H1 (cell line): ENCODE results near the gene RINT1. TPM values are rescaled to one million over a fixed set of nuclear protein-coding genes. Genes with fewer than 3 reads are reported as not detected.

ENCODE experiments used
- CTCF ChIA-PET: fragments of 300-600 bp; sonication (Branson Sonifier 250); formaldehyde crosslinking; loops from one replicate; lab custom pipeline; 2021; ENCODE audit not compliant: partially characterized antibody; lab: Charles Lee
- POLR2A ChIA-PET: fragments of 300-600 bp; sonication (Branson Sonifier 250); formaldehyde crosslinking; loops from one replicate; lab custom pipeline; 2021; ENCODE audit warnings: inconsistent platforms; ENCODE audit not compliant: partially characterized antibody; lab: Charles Lee
- DNase-seq, 2 experiments: peaks; one replicate each; pipeline versions ENCODE4 v3.0.0 to v3.0.0-alpha.2; 2010 to 2022; ENCODE audit warnings: low spot score in 2 of 2, low read depth in 1 of 2, mixed read lengths in 1 of 2
- FAIRE-seq: peaks from 2 replicates; lab custom pipeline; 2011; peaks lifted over from hg19 to GRCh38; lab: Jason Lieb, UNC
- H2AFZ ChIP-seq: 2 replicates; pipeline ENCODE4 v1.8.1; 2012; ENCODE audit warnings: low read length, inconsistent platforms
- H2AK5ac ChIP-seq: 2 replicates; pipeline ENCODE4 v1.6.1; 2013; ENCODE audit warnings: low read depth, low read length
- H2BK120ac ChIP-seq: replicated peaks from 2 replicates; pipeline ENCODE3; 2013; ENCODE audit warnings: low read depth, low read length, inconsistent platforms
- H2BK12ac ChIP-seq: 2 replicates; pipeline ENCODE4 v1.6.1; 2013; ENCODE audit warnings: low read depth, low read length
- H2BK15ac ChIP-seq: 2 replicates; pipeline ENCODE4 v1.6.1; 2013; ENCODE audit warnings: low read length
- H2BK20ac ChIP-seq: 2 replicates; pipeline ENCODE4 v1.6.1; 2013; ENCODE audit warnings: low read length
- H2BK5ac ChIP-seq: 2 replicates; pipeline ENCODE4 v1.6.1; 2013; ENCODE audit warnings: low read depth, low read length
- H3K14ac ChIP-seq: 2 replicates; pipeline ENCODE4 v1.6.1; 2013; ENCODE audit warnings: inconsistent platforms; ENCODE audit not compliant: insufficient read length
- H3K18ac ChIP-seq: 2 replicates; pipeline ENCODE4 v1.6.1; 2013; ENCODE audit warnings: low read length; ENCODE audit errors: extremely low read depth
- H3K23ac ChIP-seq: 2 replicates; pipeline ENCODE4 v1.6.1; 2013; ENCODE audit warnings: inconsistent platforms; ENCODE audit not compliant: insufficient read length
- H3K23me2 ChIP-seq: 2 replicates; pipeline ENCODE4 v1.6.1; 2013; ENCODE audit warnings: low read depth, low read length
- H3K27ac ChIP-seq: 2 replicates; pipeline ENCODE4 v1.6.1; 2011; ENCODE audit warnings: low read depth, low read length, inconsistent platforms
- H3K27me3 ChIP-seq, 4 experiments: replicated peaks in 1 of 4; 1 replicate in 1 of 4; 2 replicates in 3 of 4; pipeline versions ENCODE4 v1.6.1 to v1.8.1; 2011 to 2013; ENCODE audit warnings: low read length in 3 of 4, mild to moderate bottlenecking in 3 of 4, inconsistent platforms in 2 of 4, mixed read lengths in 2 of 4, moderate library complexity in 1 of 4; ENCODE audit not compliant: control insufficient read depth in 3 of 4, insufficient read depth in 3 of 4; ENCODE audit errors: extremely low read depth in 1 of 4
- H3K36me3 ChIP-seq, 4 experiments: 2 replicates each; pipeline versions ENCODE4 v1.6.1 to v1.8.1; 2011 to 2013; ENCODE audit warnings: mild to moderate bottlenecking in 4 of 4, low read length in 3 of 4, moderate library complexity in 2 of 4, control low read depth in 1 of 4, inconsistent platforms in 1 of 4; ENCODE audit not compliant: insufficient read depth in 4 of 4, control insufficient read depth in 2 of 4
- H3K4ac ChIP-seq: replicated peaks from 2 replicates; pipeline ENCODE3; 2013; ENCODE audit warnings: low read length, low read depth, mixed read lengths, inconsistent platforms; ENCODE audit not compliant: insufficient read length
- H3K4me1 ChIP-seq, 4 experiments: replicated peaks in 1 of 4; 1 replicate in 1 of 4; 2 replicates in 3 of 4; pipeline versions ENCODE4 v1.6.1 to v1.8.1; 2011 to 2013; ENCODE audit warnings: low read length in 3 of 4, inconsistent platforms in 2 of 4, mixed read lengths in 1 of 4; ENCODE audit not compliant: insufficient read depth in 4 of 4, control insufficient read depth in 3 of 4
- H3K4me2 ChIP-seq, 2 experiments: 2 replicates each; pipeline versions ENCODE4 v1.6.1 to v1.8.1; 2011 to 2013; ENCODE audit warnings: low read depth in 2 of 2, low read length in 2 of 2, control low read depth in 1 of 2, inconsistent platforms in 1 of 2, mild to moderate bottlenecking in 1 of 2; ENCODE audit not compliant: insufficient read depth in 1 of 2
- H3K4me3 ChIP-seq, 4 experiments: fragments of 200-600, 300-600 bp in 1 of 4; sonication (generic), shearing (Covaris generic), sonication (Bioruptor Twin) in 1 of 4; 2 replicates each; pipeline versions ENCODE4 v1.5.1 to v1.8.1; 2011 to 2016; ENCODE audit warnings: low read length in 4 of 4, low read depth in 3 of 4, control low read depth in 2 of 4, inconsistent platforms in 2 of 4, mild to moderate bottlenecking in 2 of 4, mixed read lengths in 1 of 4, moderate library complexity in 1 of 4; ENCODE audit not compliant: insufficient read depth in 2 of 4; ENCODE audit errors: extremely low read depth in 1 of 4
- H3K56ac ChIP-seq: replicated peaks from 2 replicates; pipeline ENCODE3; 2013; ENCODE audit warnings: low read depth, mild to moderate bottlenecking, mixed read lengths, low read length, inconsistent platforms; ENCODE audit not compliant: insufficient read length
- H3K79me1 ChIP-seq: 2 replicates; pipeline ENCODE4 v1.6.1; 2013; ENCODE audit warnings: low read depth, low read length, control low read depth
- H3K79me2 ChIP-seq, 2 experiments: 2 replicates each; pipeline versions ENCODE4 v1.6.1 to v1.8.1; 2012 to 2013; ENCODE audit warnings: low read length in 2 of 2, mild to moderate bottlenecking in 2 of 2, inconsistent platforms in 1 of 2; ENCODE audit not compliant: insufficient read depth in 2 of 2, control insufficient read depth in 1 of 2
- H3K9ac ChIP-seq, 4 experiments: replicated peaks in 1 of 4; 1 replicate in 1 of 4; 2 replicates in 3 of 4; pipeline versions ENCODE4 v1.6.1 to v1.8.1; 2011 to 2013; ENCODE audit warnings: low read depth in 3 of 4, low read length in 3 of 4, control low read depth in 2 of 4, mild to moderate bottlenecking in 2 of 4, moderate library complexity in 2 of 4, inconsistent platforms in 1 of 4; ENCODE audit errors: extremely low read depth in 1 of 4
- H3K9me3 ChIP-seq, 2 experiments: 2 replicates each; pipeline versions ENCODE4 v1.6.1 to v1.8.1; 2012 to 2013; ENCODE audit warnings: mild to moderate bottlenecking in 2 of 2, moderate library complexity in 2 of 2, control low read depth in 1 of 2, inconsistent platforms in 1 of 2, low read depth in 1 of 2, low read length in 1 of 2, mixed read lengths in 1 of 2; ENCODE audit not compliant: insufficient read depth in 2 of 2
- H4K20me1 ChIP-seq, 2 experiments: replicated peaks in 1 of 2; 2 replicates each; pipeline versions ENCODE3 to v1.8.1; 2011 to 2013; ENCODE audit warnings: inconsistent platforms in 2 of 2, low read length in 2 of 2, mild to moderate bottlenecking in 1 of 2; ENCODE audit not compliant: insufficient read depth in 2 of 2, control insufficient read depth in 1 of 2
- H4K5ac ChIP-seq: 2 replicates; pipeline ENCODE4 v1.6.1; 2013; ENCODE audit warnings: low read length, low read depth, mixed read lengths, inconsistent platforms; ENCODE audit not compliant: insufficient read length
- H4K8ac ChIP-seq: 2 replicates; pipeline ENCODE4 v1.8.0; 2013; ENCODE audit warnings: mild to moderate bottlenecking, moderate library complexity, low read length, inconsistent platforms; ENCODE audit not compliant: insufficient read depth; ENCODE audit errors: extremely low read depth
- H4K91ac ChIP-seq: replicated peaks from 2 replicates; pipeline ENCODE3; 2013; ENCODE audit warnings: low read length, mixed read lengths, inconsistent platforms; ENCODE audit not compliant: insufficient read length
- BACH1 ChIP-seq: IDR thresholded peaks from 2 replicates; pipeline ENCODE4 v1.6.1; 2012; ENCODE audit warnings: low read length, improper control_type of control experiment
- BRCA1 ChIP-seq: IDR thresholded peaks from 2 replicates; pipeline ENCODE4 v1.6.1; 2012; ENCODE audit warnings: low read depth, low read length, improper control_type of control experiment
- CBX8 ChIP-seq: fragments of 300-800, 300-1000 bp; sonication (generic); IDR thresholded peaks from 2 replicates; pipeline ENCODE4 v1.7.1; 2016; ENCODE audit warnings: low read depth, low read length, borderline replicate concordance
- CTBP2 ChIP-seq: IDR thresholded peaks from 2 replicates; pipeline ENCODE4 v1.7.0; 2011; ENCODE audit warnings: borderline replicate concordance, mild to moderate bottlenecking, moderate library complexity, mixed read lengths, low read length; ENCODE audit not compliant: insufficient read depth, insufficient read length
- JUN ChIP-seq: IDR thresholded peaks from 2 replicates; pipeline ENCODE4 v1.6.1; 2011; ENCODE audit warnings: low read depth, mild to moderate bottlenecking, improper control_type of control experiment, low read length
- POLR2A ChIP-seq, 2 experiments: IDR thresholded peaks; 1 replicate in 1 of 2; 2 replicates in 1 of 2; pipeline ENCODE4 v1.6.1; 2011; ENCODE audit warnings: low read depth in 2 of 2, low read length in 2 of 2, mild to moderate bottlenecking in 2 of 2; ENCODE audit errors: control extremely low read depth in 1 of 2
- RAD21 ChIP-seq, 2 experiments: IDR thresholded peaks in 1 of 2; conservative IDR thresholded peaks in 1 of 2; 2 replicates each; pipeline ENCODE4 v1.6.1; 2011; ENCODE audit warnings: low read depth in 2 of 2, low read length in 2 of 2, improper control_type of control experiment in 1 of 2, inconsistent platforms in 1 of 2, mild to moderate bottlenecking in 1 of 2, moderate library complexity in 1 of 2
- RBBP5 ChIP-seq: IDR thresholded peaks from 2 replicates; pipeline ENCODE4 v1.7.1; 2012; ENCODE audit warnings: low read depth, mild to moderate bottlenecking, inconsistent platforms, low read length, moderate library complexity, borderline replicate concordance
- RFX5 ChIP-seq: IDR thresholded peaks from 2 replicates; pipeline ENCODE4 v1.6.1; 2011; ENCODE audit warnings: low read depth, low read length, improper control_type of control experiment, borderline replicate concordance
- SIN3A ChIP-seq, 2 experiments: IDR thresholded peaks in 1 of 2; conservative IDR thresholded peaks in 1 of 2; 2 replicates each; pipeline ENCODE4 v1.6.1; 2011 to 2012; ENCODE audit warnings: low read length in 2 of 2, improper control_type of control experiment in 1 of 2, low read depth in 1 of 2, mild to moderate bottlenecking in 1 of 2
- SIRT6 ChIP-seq: IDR thresholded peaks from one replicate; pipeline ENCODE4 v1.7.1; 2012; ENCODE audit warnings: low read length, inconsistent platforms
- TAF1 ChIP-seq: IDR thresholded peaks from 2 replicates; pipeline ENCODE4 v1.6.1; 2011; ENCODE audit warnings: mild to moderate bottlenecking, low read depth, low read length
- TEAD4 ChIP-seq: IDR thresholded peaks from 2 replicates; pipeline ENCODE4 v1.6.1; 2012; ENCODE audit warnings: low read depth, low read length, inconsistent platforms, mixed read lengths
- USF2 ChIP-seq: IDR thresholded peaks from 2 replicates; pipeline ENCODE4 v1.6.1; 2011; ENCODE audit warnings: low read length, improper control_type of control experiment
- WGBS, 2 experiments: shearing (Covaris generic) in 1 of 2; methylation state at CpG; one replicate each; pipeline versions ENCODE4 v1.1.6 to v1.1.7; 2013 to 2015; ENCODE audit warnings: low lambda C conversion rate in 2 of 2, mixed read lengths in 2 of 2, inconsistent platforms in 1 of 2, low coverage in 1 of 2, missing lambda C conversion rate in 1 of 2; ENCODE audit not compliant: insufficient replicate concordance in 2 of 2, insufficient coverage in 1 of 2, insufficient read length in 1 of 2; ENCODE audit errors: extremely low coverage in 1 of 2, missing lambda C conversion rate in 1 of 2; 5-methylcytosine and 5-hydroxymethylcytosine counted together
- polyA plus RNA-seq, 7 experiments: library from polyadenylated mRNA; depleted of rRNA in 3 of 7; stranded (reverse) in 5 of 7; unstranded in 2 of 7; fragments of >200 nt in 5 of 7; fragments of 200-250 nt in 2 of 7; gene quantifications; 1 replicate in 5 of 7; 2 replicates in 1 of 7; 4 replicates in 1 of 7; pipeline versions ENCODE4 v1.2.1 to v1.2.3, GENCODE V29; 2011 to 2013; ENCODE audit warnings: missing spikeins in 2 of 7, mixed read lengths in 2 of 7
- total RNA-seq: library from RNA; stranded (reverse); fragmentation: NEBNext Ultra II Directional; extraction: Animal tissue kit (Norgen Biotek cat#: 25700); gene quantifications from 2 replicates; pipeline ENCODE4 v1.2.1, GENCODE V29; 2021

The RINT1 gene
- total and polyA plus RNA-seq, 2 of the 8 experiments (the other 6 are each of a cell fraction or from before 2014, with no cell fraction given): 7.8 to 21.8 TPM

DNA sequence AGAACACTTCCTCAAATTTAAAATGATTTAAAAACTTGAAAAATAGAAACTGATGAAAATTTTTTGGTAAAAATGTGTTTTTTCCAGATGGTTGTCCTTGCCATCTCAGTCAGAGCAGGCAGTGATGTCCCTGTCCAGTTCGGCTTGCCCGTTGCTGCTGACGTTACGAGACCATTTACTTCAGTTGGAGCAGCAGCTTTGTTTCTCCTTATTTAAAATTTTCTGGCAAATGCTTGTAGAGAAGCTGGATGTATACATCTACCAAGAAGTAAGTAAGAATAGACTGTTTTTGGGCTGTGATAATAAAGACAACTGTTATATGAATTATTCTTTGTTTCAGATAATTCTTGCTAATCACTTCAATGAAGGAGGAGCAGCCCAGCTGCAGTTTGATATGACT is 33.2 kb downstream of the RINT1 start:
- no peaks in the 10 kb centered on the region for H3K23me2 ChIP-seq
- H3K14ac ChIP-seq: no peak overlapping the region
- WGBS, 2 experiments: 97% methylated on average over 4 of the region's 4 CpGs; no CpG with 5 or more reads in 1 of the 2 experiments
- no peak overlapping the region for H3K23ac ChIP-seq
- H3K36me3 ChIP-seq: peaks cover 2 to 47% (median 17%) of the 10 kb centered on the region in 4 experiments
- no peaks in the 10 kb centered on the region for H3K9me3 ChIP-seq
- no peaks in the 10 kb centered on the region for H3K4me1 ChIP-seq
- H2BK15ac ChIP-seq: no peak overlapping the region
- H3K79me1 ChIP-seq: no peaks in the 10 kb centered on the region; the same call in 1 of the 2 replicates
- peaks cover 0 to 1% (median 0%) of the 10 kb centered on the region in 4 experiments; a peak in 1 of 7 replicates for H3K27me3 ChIP-seq
- no peak overlapping the region for H2BK5ac ChIP-seq
- no peak overlapping the region for H3K4me2 ChIP-seq
- H4K8ac ChIP-seq: no peak overlapping the region
- ChIA-PET POLR2A (no interaction called here), CTCF (interaction anchor here (0.9 kb wide), 1 partner anchor 14 kb away, joined by 3 read pairs; no protein-coding TSS in a partner anchor)
- no peak overlapping the region for H2BK20ac ChIP-seq
- H3K79me2 ChIP-seq: no peaks in the 10 kb centered on the region
- H4K5ac ChIP-seq: no peak overlapping the region
- H4K20me1 ChIP-seq: no peaks in the 10 kb centered on the region
- no peak overlapping the region for H2BK120ac ChIP-seq
- no peak overlapping the region for H3K18ac ChIP-seq
- no peak overlapping the region for H4K91ac ChIP-seq
- no peak overlapping the region for H2AFZ ChIP-seq
- no peak overlapping the region for H3K9ac ChIP-seq
- H3K27ac ChIP-seq: no peak overlapping the region
- no peak overlapping the region for H3K56ac ChIP-seq
- H3K4me3 ChIP-seq: no peak overlapping the region
- no peak for DNase-seq
- H2BK12ac ChIP-seq: no peak overlapping the region
- FAIRE-seq: no peak
- H2AK5ac ChIP-seq: no peak overlapping the region
- no peak overlapping the region for H3K4ac ChIP-seq
- TF ChIP-seq SIRT6: no peak
- no peak for TF ChIP-seq CTBP2
- TF ChIP-seq TAF1: no peak
- TF ChIP-seq RBBP5: no peak
- no peak for TF ChIP-seq USF2
- no peak for TF ChIP-seq SIN3A (conservative IDR thresholded peaks at IDR 0.05 in 1 of 2, IDR thresholded peaks at IDR 0.05 in 1 of 2; ENCODE audit: low read depth in 1 of 2, low read length in 2 of 2)
- TF ChIP-seq RAD21 (IDR thresholded peaks at IDR 0.05 in 1 of 2, conservative IDR thresholded peaks at IDR 0.05 in 1 of 2; ENCODE audit: low read depth in 2 of 2, low read length in 2 of 2): no peak
- no peak for TF ChIP-seq POLR2A (IDR thresholded peaks at IDR 0.05; ENCODE audit: control extremely low read depth in 1 of 2, low read depth in 2 of 2, low read length in 2 of 2)
- TF ChIP-seq RFX5: no peak
- TF ChIP-seq TEAD4: no peak
- no peak for TF ChIP-seq CBX8
- no peak for TF ChIP-seq BRCA1
- no peak for TF ChIP-seq JUN
- no peak for TF ChIP-seq BACH1
